ENCODE results near the gene BNIPL.

BNIPL gene

GRCh38 chr1:151035167-151035566 lies 1.2 kb upstream of the BNIPL start:
- Mint-ChIP-seq H3K27ac (peak overlapping the region; percentile 1), H3K36me3 (peaks cover 47% of the 10 kb centered on the region), H3K4me3 (no peak overlapping the region), H3K4me1 (no peaks in the 10 kb centered on the region), H3K9me3 (no peaks in the 10 kb centered on the region), H3K27me3 (no peaks in the 10 kb centered on the region)
- ATAC-seq = no peak

- ATAC-seq = no peak
- Mint-ChIP-seq H3K9me3 (no peaks in the 10 kb centered on the region), H3K27me3 (no peaks in the 10 kb centered on the region), H3K4me3 (no peak overlapping the region), H3K36me3 (peaks cover 32% of the 10 kb centered on the region), H3K27ac (no peak overlapping the region), H3K4me1 (no peaks in the 10 kb centered on the region)
Measured at GRCh38 chr1:151037032-151037431, 646 bp downstream of the BNIPL start.

GRCh38 chr1:151039521-151039920 lies 3.1 kb downstream of the BNIPL start:
- no peak for ATAC-seq
- Mint-ChIP-seq H3K4me1 (no peaks in the 10 kb centered on the region), H3K9me3 (no peaks in the 10 kb centered on the region), H3K27ac (no peak overlapping the region), H3K4me3 (no peak overlapping the region), H3K36me3 (peaks cover 23% of the 10 kb centered on the region), H3K27me3 (no peaks in the 10 kb centered on the region)

- ATAC-seq = no peak
- Mint-ChIP-seq H3K4me1 (peaks cover 23% of the 10 kb centered on the region), H3K9me3 (no peaks in the 10 kb centered on the region), H3K36me3 (peaks cover 13% of the 10 kb centered on the region), H3K27me3 (no peaks in the 10 kb centered on the region), H3K27ac (no peak overlapping the region), H3K4me3 (no peak overlapping the region)
Measured at GRCh38 chr1:151043163-151043562, 6.8 kb downstream of the BNIPL start.

GRCh38 chr1:151047591-151047924 lies 11.2 kb downstream of the BNIPL start, which contains the start of gene C1orf56:
Gene C1orf56, plus strand, starts transcription at chr1:151047751. Its CDS starts 97 bp downstream, at chr1:151047848.
- H3K36me3 Mint-ChIP-seq = peaks cover 18% of the 10 kb centered on the region
- peak within 1 kb of the TSS; percentile 92 for H3K4me3 Mint-ChIP-seq
- peak; percentile 88 for ATAC-seq
- H3K4me1 Mint-ChIP-seq = peaks cover 37% of the 10 kb centered on the region
- no peaks in the 10 kb centered on the region for H3K27me3 Mint-ChIP-seq
- no peaks in the 10 kb centered on the region for H3K9me3 Mint-ChIP-seq
- H3K27ac Mint-ChIP-seq = peak within 1 kb of the TSS; percentile 95

GRCh38 chr1:151047925-151048644 lies 11.7 kb downstream of the BNIPL start:
- Mint-ChIP-seq H3K9me3 (no peaks in the 10 kb centered on the region), H3K27ac (peak overlapping the region; percentile 95), H3K4me3 (peak overlapping the region; percentile 92), H3K27me3 (no peaks in the 10 kb centered on the region), H3K36me3 (peaks cover 24% of the 10 kb centered on the region), H3K4me1 (peaks cover 37% of the 10 kb centered on the region)
- ATAC-seq = peak; percentile 89

- ATAC-seq = no peak
- no peaks in the 10 kb centered on the region for H3K27me3 Mint-ChIP-seq
- peak overlapping the region; percentile 95 for H3K27ac Mint-ChIP-seq
- peaks cover 29% of the 10 kb centered on the region for H3K36me3 Mint-ChIP-seq
- H3K4me1 Mint-ChIP-seq = peaks cover 37% of the 10 kb centered on the region
- peak overlapping the region; percentile 92 for H3K4me3 Mint-ChIP-seq
- no peaks in the 10 kb centered on the region for H3K9me3 Mint-ChIP-seq
Measured at GRCh38 chr1:151048645-151049032, 12.3 kb downstream of the BNIPL start.

- peak overlapping the region; percentile 95 for H3K27ac Mint-ChIP-seq
- no peak for ATAC-seq
- H3K4me3 Mint-ChIP-seq = no peak overlapping the region
- H3K4me1 Mint-ChIP-seq = peaks cover 37% of the 10 kb centered on the region
- no peaks in the 10 kb centered on the region for H3K9me3 Mint-ChIP-seq
- peaks cover 33% of the 10 kb centered on the region for H3K36me3 Mint-ChIP-seq
- no peaks in the 10 kb centered on the region for H3K27me3 Mint-ChIP-seq
Measured at GRCh38 chr1:151049458-151049857, 13.1 kb downstream of the BNIPL start.

- Mint-ChIP-seq H3K4me1 (peaks cover 44% of the 10 kb centered on the region), H3K27ac (peak overlapping the region; percentile 95), H3K9me3 (no peaks in the 10 kb centered on the region), H3K27me3 (no peaks in the 10 kb centered on the region), H3K36me3 (peaks cover 36% of the 10 kb centered on the region), H3K4me3 (no peak overlapping the region)
- no peak for ATAC-seq
Measured at GRCh38 chr1:151050051-151050688, 13.8 kb downstream of the BNIPL start.

- Mint-ChIP-seq H3K36me3 (peaks cover 46% of the 10 kb centered on the region), H3K9me3 (no peaks in the 10 kb centered on the region), H3K27ac (peak overlapping the region; percentile 50), H3K27me3 (no peaks in the 10 kb centered on the region), H3K4me1 (peaks cover 49% of the 10 kb centered on the region), H3K4me3 (no peak overlapping the region)
- no peak for ATAC-seq
Measured at GRCh38 chr1:151051356-151052009, 15.1 kb downstream of the BNIPL start.

- H3K27ac Mint-ChIP-seq = peak overlapping the region; percentile 90
Measured at GRCh38 chr1:151054971-151055547, 18.7 kb downstream of the BNIPL start.

GRCh38 chr1:151055581-151055980 lies 19.2 kb downstream of the BNIPL start:
- H3K4me1 Mint-ChIP-seq = peaks cover 57% of the 10 kb centered on the region
- no peaks in the 10 kb centered on the region for H3K9me3 Mint-ChIP-seq
- peak overlapping the region; percentile 90 for H3K27ac Mint-ChIP-seq
- peaks cover 72% of the 10 kb centered on the region for H3K36me3 Mint-ChIP-seq
- no peak for ATAC-seq
- H3K4me3 Mint-ChIP-seq = peak overlapping the region; percentile 86
- no peaks in the 10 kb centered on the region for H3K27me3 Mint-ChIP-seq

More at GRCh38 chr1:151054971-151055547, 18.7 kb downstream of the BNIPL start:
- peaks cover 72% of the 10 kb centered on the region for H3K36me3 Mint-ChIP-seq
- no peak for ATAC-seq
- peaks cover 52% of the 10 kb centered on the region for H3K4me1 Mint-ChIP-seq
- peak overlapping the region; percentile 86 for H3K4me3 Mint-ChIP-seq
- H3K27me3 Mint-ChIP-seq = no peaks in the 10 kb centered on the region
- H3K9me3 Mint-ChIP-seq = no peaks in the 10 kb centered on the region

GRCh38 chr1:151056149-151056548 lies 19.8 kb downstream of the BNIPL start:
- peaks cover 63% of the 10 kb centered on the region for H3K4me1 Mint-ChIP-seq
- H3K27ac Mint-ChIP-seq = peak overlapping the region; percentile 90
- H3K4me3 Mint-ChIP-seq = peak overlapping the region; percentile 86
- ATAC-seq = no peak
- H3K36me3 Mint-ChIP-seq = peaks cover 72% of the 10 kb centered on the region
- no peaks in the 10 kb centered on the region for H3K9me3 Mint-ChIP-seq
- no peaks in the 10 kb centered on the region for H3K27me3 Mint-ChIP-seq

GRCh38 chr1:151058692-151059091 lies 22.3 kb downstream of the BNIPL start:
- ATAC-seq = no peak
- H3K36me3 Mint-ChIP-seq = peaks cover 49% of the 10 kb centered on the region

More at GRCh38 chr1:151058692-151059091, 22.3 kb downstream of the BNIPL start:
- Mint-ChIP-seq H3K4me1 (peaks cover 60% of the 10 kb centered on the region), H3K27me3 (no peaks in the 10 kb centered on the region), H3K4me3 (peak overlapping the region; percentile 86), H3K9me3 (no peaks in the 10 kb centered on the region), H3K27ac (peak overlapping the region; percentile 90)
